ENCODE measurements around the gene DNAJC2.

Gene DNAJC2

GRCh38 chr7:103301441-103301840 lies 43.1 kb downstream of the DNAJC2 start:
- H3K27me3 ChIP-seq (ENCODE audit: low read length), result no peaks in the 10 kb centered on the region
- H4K20me1 ChIP-seq (ENCODE audit: low read depth, low read length), result peaks cover 3% of the 10 kb centered on the region; the same call in 1 of the 2 replicates
- peaks cover 42% of the 10 kb centered on the region for H3K79me2 ChIP-seq (ENCODE audit: insufficient read depth, low read length)

GRCh38 chr7:103299660-103300059 lies 44.9 kb downstream of the DNAJC2 start:
- Histone ChIP-seq H3K27me3 (ENCODE audit: low read length) (no peaks in the 10 kb centered on the region), H3K4me3 (ENCODE audit: insufficient read depth, low read length, poor library complexity, severe bottlenecking) (no peak overlapping the region), H4K20me1 (ENCODE audit: low read depth, low read length) (peaks cover 3% of the 10 kb centered on the region; the same call in 1 of the 2 replicates), H3F3A (ENCODE audit: insufficient read depth) (no peaks in the 10 kb centered on the region), H3K4me2 (ENCODE audit: low read depth, low read length, poor library complexity, severe bottlenecking) (no peak overlapping the region), H3K27ac (ENCODE audit: low read depth, low read length) (no peak overlapping the region), H3K79me2 (ENCODE audit: insufficient read depth, low read length) (peaks cover 42% of the 10 kb centered on the region), H3K9me3 (ENCODE audit: insufficient read depth, low read length) (no peaks in the 10 kb centered on the region), H3K9me2 (replicated peaks; ENCODE audit: insufficient read depth, low read length) (no peaks in the 10 kb centered on the region), H2AFZ (ENCODE audit: low read depth, low read length, severe bottlenecking) (no peak overlapping the region), H3K36me3 (ENCODE audit: low read length) (peaks cover 43% of the 10 kb centered on the region), H3K9ac (ENCODE audit: low read length) (no peak overlapping the region)
- TF ChIP-seq EZH2phosphoT487 (conservative IDR thresholded peaks at IDR 0.05; ENCODE audit: low read length), result no peak
- TF ChIP-seq CTCF (IDR thresholded peaks at IDR 0.05; ENCODE audit: insufficient read depth, low read length, poor library complexity, severe bottlenecking), result no peak

More at GRCh38 chr7:103301441-103301840, 43.1 kb downstream of the DNAJC2 start:
- Histone ChIP-seq H3F3A (ENCODE audit: insufficient read depth) (peaks cover 11% of the 10 kb centered on the region; the same call in 1 of the 2 replicates), H3K4me3 (ENCODE audit: insufficient read depth, low read length, poor library complexity, severe bottlenecking) (no peak overlapping the region), H3K9me3 (ENCODE audit: insufficient read depth, low read length) (no peaks in the 10 kb centered on the region), H3K4me2 (ENCODE audit: low read depth, low read length, poor library complexity, severe bottlenecking) (no peak overlapping the region), H3K9me2 (replicated peaks; ENCODE audit: insufficient read depth, low read length) (no peaks in the 10 kb centered on the region), H3K27ac (ENCODE audit: low read depth, low read length) (no peak overlapping the region), H2AFZ (ENCODE audit: low read depth, low read length, severe bottlenecking) (no peak overlapping the region), H3K9ac (ENCODE audit: low read length) (no peak overlapping the region), H3K36me3 (ENCODE audit: low read length) (peaks cover 51% of the 10 kb centered on the region)
- TF ChIP-seq EZH2phosphoT487 (conservative IDR thresholded peaks at IDR 0.05; ENCODE audit: low read length) (no peak), CTCF (IDR thresholded peaks at IDR 0.05; ENCODE audit: insufficient read depth, low read length, poor library complexity, severe bottlenecking) (no peak)

- Histone ChIP-seq H3K9me3 (ENCODE audit: insufficient read depth, low read length) (no peaks in the 10 kb centered on the region), H3K79me2 (ENCODE audit: insufficient read depth, low read length) (peaks cover 42% of the 10 kb centered on the region), H3F3A (ENCODE audit: insufficient read depth) (no peaks in the 10 kb centered on the region), H3K9me2 (replicated peaks; ENCODE audit: insufficient read depth, low read length) (no peaks in the 10 kb centered on the region), H3K27ac (ENCODE audit: low read depth, low read length) (peak overlapping the region; percentile 53), H3K36me3 (ENCODE audit: low read length) (peaks cover 29% of the 10 kb centered on the region), H4K20me1 (ENCODE audit: low read depth, low read length) (peaks cover 3% of the 10 kb centered on the region; the same call in 1 of the 2 replicates), H3K4me3 (ENCODE audit: insufficient read depth, low read length, poor library complexity, severe bottlenecking) (peak overlapping the region; percentile 86), H3K27me3 (ENCODE audit: low read length) (no peaks in the 10 kb centered on the region), H3K9ac (ENCODE audit: low read length) (peak overlapping the region; percentile 79), H3K4me2 (ENCODE audit: low read depth, low read length, poor library complexity, severe bottlenecking) (peak overlapping the region; percentile 98), H2AFZ (ENCODE audit: low read depth, low read length, severe bottlenecking) (peak overlapping the region; percentile 78)
- no peak for TF ChIP-seq EZH2phosphoT487 (conservative IDR thresholded peaks at IDR 0.05; ENCODE audit: low read length)
- TF ChIP-seq CTCF (IDR thresholded peaks at IDR 0.05; ENCODE audit: insufficient read depth, low read length, poor library complexity, severe bottlenecking), result no peak
Measured at GRCh38 chr7:103297837-103298179, 46.8 kb downstream of the DNAJC2 start.
